OCI-LY7 (cell line): ENCODE data around the gene TRERF1. TPM values are rescaled to one million over a fixed set of nuclear protein-coding genes. Genes with fewer than 3 reads are reported as not detected.

Experiments used
- BruUV-seq: library from RNA; stranded (reverse); fragments of 400-500 nt; replicated peaks from 2 replicates; lab custom pipeline; 2021; lab: Mats Ljungman, UMichigan
- CTCF ChIA-PET: fragments of 300-600 bp; sonication (Branson Sonifier 250); formaldehyde crosslinking; loops from one replicate; lab custom pipeline; 2022; ENCODE audit warnings: antibody characterized with exemption; ENCODE audit not compliant: unreplicated experiment; lab: Charles Lee
- POLR2A ChIA-PET: fragments of 300-600 bp; sonication (Branson Sonifier 250); formaldehyde crosslinking; loops from one replicate; lab custom pipeline; 2022; ENCODE audit warnings: antibody characterized with exemption; lab: Charles Lee
- DNase-seq: peaks from one replicate; pipeline ENCODE4 v3.0.0-alpha.2; 2015; ENCODE audit warnings: low spot score
- H2AFZ ChIP-seq: fragments of 200-600 bp; sonication (generic), shearing (Covaris generic); 2 replicates; pipeline ENCODE4 v1.6.1; 2014; ENCODE audit warnings: mild to moderate bottlenecking, antibody characterized with exemption, low read length, moderate library complexity
- H3K27ac ChIP-seq: fragments of 200-600 bp; sonication (generic); 2 replicates; pipeline ENCODE4 v1.5.1; 2014; ENCODE audit warnings: mixed run types, low read depth, mild to moderate bottlenecking, moderate library complexity, low read length, inconsistent platforms; ENCODE audit not compliant: poor library complexity, severe bottlenecking
- H3K36me3 ChIP-seq: fragments of 200-600 bp; sonication (generic); 2 replicates; pipeline ENCODE4 v1.6.1; 2014; ENCODE audit warnings: mild to moderate bottlenecking, antibody characterized with exemption, low read length, moderate library complexity, mixed read lengths; ENCODE audit not compliant: insufficient read depth
- H3K4me1 ChIP-seq: fragments of 200-600 bp; sonication (generic); 2 replicates; pipeline ENCODE4 v1.5.1; 2014; ENCODE audit warnings: mild to moderate bottlenecking, low read length; ENCODE audit not compliant: insufficient read depth, poor library complexity, severe bottlenecking
- H3K4me2 ChIP-seq: fragments of 200-600 bp; sonication (generic); 2 replicates; pipeline ENCODE4 v1.6.1; 2014; ENCODE audit warnings: mild to moderate bottlenecking, low read length
- H3K4me3 ChIP-seq: fragments of 200-600 bp; sonication (generic); 2 replicates; pipeline ENCODE4 v1.5.1; 2014; ENCODE audit warnings: mild to moderate bottlenecking, low read depth, low read length; ENCODE audit not compliant: poor library complexity, severe bottlenecking
- H3K79me2 ChIP-seq: fragments of 200-600 bp; sonication (generic); 2 replicates; pipeline ENCODE4 v1.6.1; 2016; ENCODE audit warnings: low read depth, mild to moderate bottlenecking, low read length, moderate library complexity, mixed read lengths; ENCODE audit not compliant: insufficient read depth
- H3K9me2 ChIP-seq: fragments of 200-600 bp; sonication (generic); 2 replicates; pipeline ENCODE4 v1.6.1; 2016; ENCODE audit warnings: mild to moderate bottlenecking, low read length, mixed read lengths; ENCODE audit not compliant: insufficient read depth
- H3K9me3 ChIP-seq: fragments of 200-600 bp; sonication (generic); 2 replicates; pipeline ENCODE4 v1.6.1; 2014; ENCODE audit warnings: mild to moderate bottlenecking, mixed run types, low read length, mixed read lengths
- H4K20me1 ChIP-seq: fragments of 200-600 bp; sonication (generic); 2 replicates; pipeline ENCODE4 v1.6.1; 2014; ENCODE audit warnings: mild to moderate bottlenecking, antibody characterized with exemption, low read length, moderate library complexity, mixed read lengths; ENCODE audit not compliant: insufficient read depth
- CTCF ChIP-seq: fragments of 200-600 bp; sonication (generic); conservative IDR thresholded peaks from 2 replicates; pipeline ENCODE4 v1.5.1; 2014; ENCODE audit warnings: mild to moderate bottlenecking, antibody characterized with exemption, low read length, moderate library complexity, mixed read lengths
- EZH2phosphoT487 ChIP-seq: fragments of 200-600 bp; sonication (generic); IDR thresholded peaks from 2 replicates; pipeline ENCODE4 v1.6.1; 2018; ENCODE audit warnings: low read depth, borderline replicate concordance, mild to moderate bottlenecking, mixed run types, antibody characterized with exemption, low read length, moderate library complexity, mixed read lengths
- intact Hi-C: fragments of 100-400 bp; cut with micrococcal nuclease; formaldehyde crosslinking; loops from one replicate; pipeline ENCODE4 v1.10.0; 2022; ENCODE audit not compliant: unreplicated experiment
- total RNA-seq, 2 experiments: library from RNA; depleted of rRNA in 1 of 2; stranded (reverse); fragments of >200 nt in 1 of 2; shearing (Covaris generic) in 1 of 2; gene quantifications; 2 replicates each; pipeline ENCODE4 v1.2.3, GENCODE V29; 2014 to 2022

TRERF1 gene
- total RNA-seq, 2 experiments from 2014 or later = 5.7 to 12.9 TPM

DNA sequence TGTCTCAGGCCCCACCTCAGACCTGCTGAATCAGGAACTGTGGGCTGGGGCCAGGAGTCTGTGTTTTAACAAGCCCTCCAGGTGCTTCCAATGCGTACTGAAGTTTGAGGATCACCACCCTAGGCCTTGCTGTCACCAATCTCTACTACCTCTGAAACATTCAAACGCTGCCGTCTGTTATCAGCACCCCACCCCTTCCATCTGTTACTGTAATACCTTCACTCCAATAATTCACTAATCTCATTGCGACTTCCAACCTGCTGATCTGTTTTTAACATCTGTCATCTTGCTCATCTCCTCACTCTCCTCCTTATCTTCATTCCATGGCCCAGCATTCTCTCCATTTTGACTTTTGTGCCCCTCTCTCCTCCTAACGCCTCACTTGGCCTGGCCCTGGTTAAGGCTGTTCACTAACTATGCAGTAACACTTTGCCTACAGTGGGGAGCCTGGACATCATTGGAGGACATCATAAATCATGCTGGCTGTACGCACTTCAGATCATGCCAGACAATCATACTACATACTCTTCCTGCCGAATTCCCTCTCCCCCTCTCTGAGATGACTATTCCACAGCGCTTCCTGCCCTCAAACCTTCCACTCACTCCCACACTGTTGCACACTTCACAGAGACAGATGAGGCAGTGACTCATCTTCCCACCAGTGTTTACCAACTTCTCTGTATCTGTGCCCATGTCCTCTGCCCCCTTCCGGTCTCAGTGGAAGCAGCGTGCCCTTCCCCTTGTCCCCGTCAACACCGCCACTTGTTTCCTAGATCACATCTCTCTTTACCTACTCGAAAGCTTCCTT, 254.0 kb downstream of the TRERF1 start:
- H3K9me3 ChIP-seq = no peaks in the 10 kb centered on the region
- no peak overlapping the region for H3K4me3 ChIP-seq
- H3K27ac ChIP-seq = no peak overlapping the region
- ChIA-PET CTCF (no interaction called here), POLR2A (no interaction called here)
- DNase-seq = no peak
- no peaks in the 10 kb centered on the region for H3K36me3 ChIP-seq
- intact Hi-C loops = no loop called here
- H2AFZ ChIP-seq = no peak overlapping the region
- no peaks in the 10 kb centered on the region for H3K4me1 ChIP-seq
- no TSS peak for BruUV-seq
- H4K20me1 ChIP-seq = no peaks in the 10 kb centered on the region
- no peaks in the 10 kb centered on the region for H3K79me2 ChIP-seq
- TF ChIP-seq CTCF = no peak
- TF ChIP-seq EZH2phosphoT487 = no peak
- no peaks in the 10 kb centered on the region for H3K9me2 ChIP-seq
- H3K4me2 ChIP-seq = no peak overlapping the region

DNA sequence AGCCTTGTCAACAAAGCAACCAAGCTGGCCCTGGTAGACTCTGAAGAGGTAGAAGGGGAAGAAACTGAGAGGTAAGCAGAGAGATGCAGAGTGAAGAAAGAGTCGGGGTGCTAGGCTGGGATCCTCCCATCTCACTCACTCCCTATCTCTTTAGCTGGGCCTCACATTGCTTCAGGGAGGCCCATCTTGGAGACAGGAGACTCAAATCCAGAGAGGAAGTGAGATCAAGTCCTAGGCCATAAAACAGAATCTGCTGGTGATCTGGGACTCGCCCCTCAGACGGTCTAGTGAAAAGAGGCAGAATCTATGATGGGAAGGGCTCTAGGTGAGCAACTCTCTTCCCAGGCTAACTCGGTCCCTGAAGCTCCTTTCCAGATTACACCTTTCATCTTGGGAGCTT, 256.3 kb downstream of the TRERF1 start:
- BruUV-seq = no TSS peak
- intact Hi-C loops = no loop called here
- no peaks in the 10 kb centered on the region for H3K79me2 ChIP-seq
- H3K4me2 ChIP-seq = no peak overlapping the region
- no peaks in the 10 kb centered on the region for H3K9me3 ChIP-seq
- no peak overlapping the region for H3K27ac ChIP-seq
- POLR2A ChIA-PET = interaction anchor here (0.6 kb wide), 1 partner anchor 401 kb away, joined by 3 read pairs; no protein-coding TSS in a partner anchor
- no peaks in the 10 kb centered on the region for H3K4me1 ChIP-seq
- H3K4me3 ChIP-seq = no peak overlapping the region
- H4K20me1 ChIP-seq = no peaks in the 10 kb centered on the region
- no peak overlapping the region for H2AFZ ChIP-seq
- no peaks in the 10 kb centered on the region for H3K36me3 ChIP-seq
- no peak for DNase-seq
- CTCF ChIA-PET = no interaction called here
- no peaks in the 10 kb centered on the region for H3K9me2 ChIP-seq
- TF ChIP-seq EZH2phosphoT487 (no peak), CTCF (no peak)

GRCh38 chr6:42194056-42194455, 257.7 kb downstream of the TRERF1 start:
- Histone ChIP-seq H3K36me3 (no peaks in the 10 kb centered on the region), H3K79me2 (no peaks in the 10 kb centered on the region), H3K9me2 (no peaks in the 10 kb centered on the region), H3K9me3 (no peaks in the 10 kb centered on the region), H3K4me3 (no peak overlapping the region), H2AFZ (no peak overlapping the region), H3K4me2 (no peak overlapping the region), H4K20me1 (no peaks in the 10 kb centered on the region), H3K4me1 (no peaks in the 10 kb centered on the region), H3K27ac (no peak overlapping the region)
- DNase-seq = no peak
- BruUV-seq = no TSS peak
- POLR2A ChIA-PET = interaction anchor here (0.5 kb wide), 1 partner anchor 43 kb away, joined by 4 read pairs; no protein-coding TSS in a partner anchor
- CTCF ChIA-PET = interaction anchor here (0.6 kb wide), 1 partner anchor 20 kb away, joined by 3 read pairs; no protein-coding TSS in a partner anchor
- intact Hi-C loops = no loop called here
- no peak for TF ChIP-seq CTCF
- no peak for TF ChIP-seq EZH2phosphoT487
